ENCODE results near the gene CDK9.

- TF ChIP-seq CTCF (IDR thresholded peaks at IDR 0.05) = no peak
- no peak for TF ChIP-seq EP300 (IDR thresholded peaks at IDR 0.05)
- TF ChIP-seq POLR2AphosphoS5 (IDR thresholded peaks at IDR 0.05) = no peak
- no peak for TF ChIP-seq POLR2A (IDR thresholded peaks at IDR 0.05)
Measured at GRCh38 chr9:127753622-127754021, 32.2 kb upstream of the CDK9 start.

Measured in upper lobe of left lung (tissue), 4 donors.